Stimulated activated CD8-positive, alpha-beta memory T cell treated with anti-CD3 and anti-CD28 coated beads, Interleukin-15, amount 100 ng/mL, for 1 hour (primary cell): Measurements from ENCODE around the gene EEF2KMT.

ENCODE experiments used
- DNase-seq: peaks from one replicate; pipeline ENCODE4 v3.0.0-alpha.2; 2020; ENCODE audit warnings: low read depth

Gene EEF2KMT

DNA sequence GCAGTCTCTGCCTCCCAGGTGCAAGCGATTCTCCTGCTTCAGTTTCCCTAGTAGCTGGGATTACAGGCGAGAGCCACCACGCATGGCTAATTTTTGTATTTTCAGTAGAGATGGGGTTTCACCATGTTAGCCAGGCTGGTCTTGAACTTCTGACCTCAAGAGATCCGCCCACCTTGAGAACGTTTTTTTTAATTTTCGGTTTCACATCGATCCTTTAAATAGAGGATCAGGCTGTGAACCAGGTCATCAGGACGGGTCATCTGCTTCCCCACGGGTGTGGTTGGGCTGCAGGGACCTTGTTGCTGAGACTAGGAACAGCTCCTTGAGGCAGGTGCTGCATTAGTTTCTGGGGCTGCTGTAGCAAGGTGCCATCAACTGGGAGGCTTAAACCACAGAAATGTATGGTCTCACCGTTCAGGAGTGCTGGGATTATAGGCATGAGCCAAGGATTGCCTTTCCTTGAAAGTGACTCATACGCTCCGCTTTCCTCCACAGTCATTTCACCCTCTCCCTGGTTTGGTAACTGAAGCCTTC, 55.9 kb downstream of the EEF2KMT start:
- no peak for DNase-seq

DNA sequence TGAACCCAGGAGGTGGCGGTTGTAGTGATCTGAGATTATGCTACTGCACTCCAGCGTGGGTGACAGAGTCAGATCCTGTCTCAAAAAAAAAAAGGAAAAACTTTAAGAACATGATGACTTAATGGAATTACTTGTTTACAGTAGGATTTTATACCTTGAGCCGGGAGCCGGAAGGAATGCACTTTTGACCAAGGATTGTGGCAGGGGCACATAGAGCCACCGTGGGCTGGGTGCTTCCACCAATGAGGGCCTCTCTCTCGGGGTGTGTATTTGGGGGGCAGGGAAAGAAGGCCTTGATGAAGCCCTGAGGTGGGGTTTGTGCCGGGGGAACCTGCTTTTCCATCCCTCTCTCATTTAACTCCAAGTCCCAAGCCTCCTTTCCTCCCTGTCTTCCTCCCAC, 57.1 kb downstream of the EEF2KMT start:
- DNase-seq = no peak

DNA sequence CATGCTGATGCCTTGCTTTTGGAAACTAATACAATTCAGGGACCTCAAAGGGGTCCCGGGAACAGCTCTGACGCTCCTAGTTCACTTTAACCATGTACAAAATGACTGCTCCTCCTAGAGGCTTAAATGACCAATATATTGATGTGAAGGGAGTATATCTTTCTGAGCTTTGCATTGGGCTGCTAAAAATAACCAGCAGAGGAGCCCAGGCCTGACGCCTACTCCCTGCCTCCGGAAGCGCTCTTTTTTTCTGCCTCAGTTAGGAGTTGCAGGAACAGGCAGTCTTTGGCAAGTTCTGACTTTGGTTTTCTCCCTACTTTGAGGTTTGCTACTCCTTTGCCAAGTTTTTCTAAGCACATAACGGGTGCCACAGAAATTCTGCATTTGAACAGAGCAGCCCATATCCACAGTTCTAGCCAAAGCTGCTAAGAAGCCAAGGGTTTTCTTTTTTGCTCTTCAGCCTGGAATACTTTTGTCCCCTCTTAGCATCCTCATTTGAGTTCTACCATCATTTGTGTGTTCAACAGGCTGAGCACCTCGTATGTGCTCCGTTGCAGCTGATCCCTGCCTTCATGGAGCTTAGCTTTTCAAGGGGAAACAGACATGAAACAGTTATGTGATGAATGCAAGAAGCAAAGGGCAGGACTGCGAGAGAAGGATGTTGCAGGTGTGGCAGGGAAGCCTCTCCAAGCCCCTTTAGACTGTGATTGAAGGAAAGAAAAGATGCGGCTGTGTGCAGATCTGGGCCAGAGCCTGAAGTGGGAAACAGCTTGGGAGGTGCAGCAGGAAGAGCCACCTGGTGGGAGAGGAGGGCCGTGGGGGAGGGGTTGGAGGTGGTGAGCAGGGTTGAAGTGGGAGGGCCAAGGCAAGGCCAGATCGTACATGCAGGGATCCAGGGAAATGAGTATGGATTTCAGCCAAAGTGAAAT, 61.1 kb downstream of the EEF2KMT start:
- DNase-seq = no peak

DNA sequence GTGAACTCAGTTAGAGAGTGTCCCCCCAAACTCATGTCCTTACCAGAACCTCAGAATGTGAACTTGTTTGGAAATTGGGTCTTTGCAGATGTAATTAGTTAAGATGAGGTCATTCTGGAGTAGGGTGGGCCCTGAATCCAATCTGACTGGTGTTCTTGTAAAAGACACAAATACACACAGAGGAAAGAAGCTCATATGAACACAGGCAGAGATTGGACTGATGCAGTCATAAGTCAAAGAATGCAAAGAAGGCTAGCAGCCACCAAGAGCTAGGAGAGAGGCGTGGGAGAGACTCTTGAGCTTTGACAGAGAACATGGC, 61.7 kb downstream of the EEF2KMT start:
- no peak for DNase-seq
